NCI-H2107 (cell line): ENCODE data around the gene FAM163B.
"Not testable (repeated sequence)": the region's sequence is repeated elsewhere in the genome, so short reads cannot be mapped to it uniquely, and the experiment has no call there.

Source experiments
- DNase-seq: peaks from one replicate; lab custom pipeline; 2025; lab: John Stamatoyannopoulos, UW

FAM163B gene

GRCh38 chr9:133639613-133640012 is 30.4 kb upstream of the FAM163B start:
- DNase-seq = no peak

DNA sequence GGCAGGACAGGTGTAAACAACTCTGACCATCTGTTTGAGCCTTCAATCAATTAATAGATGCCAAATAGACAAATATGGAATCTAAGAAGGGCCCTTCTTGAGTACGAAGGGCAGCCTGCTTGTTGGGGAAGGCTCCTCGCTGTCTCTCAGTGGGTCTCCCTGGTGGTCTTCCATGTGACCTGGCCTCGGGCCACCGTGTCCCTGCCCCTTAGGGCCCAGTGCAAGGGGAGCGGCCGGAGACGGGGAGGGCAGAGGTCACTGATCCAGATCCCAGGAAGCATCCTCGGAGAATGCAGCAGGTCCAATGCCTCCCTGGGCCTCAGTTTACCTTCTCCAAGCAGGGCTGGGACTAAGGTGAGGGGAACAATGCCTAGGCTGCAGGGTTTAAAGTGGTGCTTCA is 29.5 kb upstream of the FAM163B start:
- no peak for DNase-seq

- no peak for DNase-seq
Measured at GRCh38 chr9:133638076-133638475, 28.9 kb upstream of the FAM163B start.

GRCh38 chr9:133637451-133638055 is 28.4 kb upstream of the FAM163B start:
- DNase-seq = no peak

GRCh38 chr9:133636902-133637301 is 27.7 kb upstream of the FAM163B start:
- DNase-seq = no peak

- DNase-seq = no peak
Measured at GRCh38 chr9:133635533-133636531, 26.6 kb upstream of the FAM163B start, which contains the start of gene DBH. DBH (plus strand) TSS chr9:133636363; CDS start chr9:133636372, 9 bp downstream.

- no peak for DNase-seq
Measured at GRCh38 chr9:133635098-133635497, 25.9 kb upstream of the FAM163B start.

DNA sequence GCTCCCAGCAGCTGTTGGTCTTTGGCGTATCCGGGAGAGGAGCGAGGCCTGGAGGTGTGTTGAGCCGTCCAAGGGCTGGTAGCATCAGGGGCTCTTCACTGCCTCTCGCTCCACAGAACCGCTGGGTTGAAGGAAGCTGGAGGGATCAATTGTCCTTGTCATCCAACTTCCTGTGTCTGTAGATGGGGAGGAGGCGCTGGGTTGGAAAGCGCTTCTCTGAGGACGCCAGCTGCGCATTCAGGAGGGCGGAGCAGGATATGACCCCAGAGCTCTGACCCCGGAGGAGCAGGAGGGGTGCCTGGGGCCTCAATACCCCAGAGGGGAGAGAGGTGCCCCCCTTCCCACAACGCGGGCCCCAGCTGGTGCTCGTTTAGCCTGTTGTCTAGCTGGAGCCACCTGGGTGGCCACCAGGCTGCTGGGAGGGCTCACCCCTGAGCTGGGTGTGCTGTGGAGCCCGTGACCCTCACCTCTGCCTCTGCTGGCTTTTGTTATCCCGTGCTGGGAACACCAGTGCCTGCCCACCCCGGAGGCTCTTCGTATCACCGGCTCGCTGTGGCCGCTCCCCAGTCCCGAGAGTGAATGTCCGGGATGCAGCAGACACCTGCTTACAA is 25.0 kb upstream of the FAM163B start:
- DNase-seq = peak; percentile 61

GRCh38 chr9:133633681-133634080 is 24.5 kb upstream of the FAM163B start:
- no peak for DNase-seq

DNA sequence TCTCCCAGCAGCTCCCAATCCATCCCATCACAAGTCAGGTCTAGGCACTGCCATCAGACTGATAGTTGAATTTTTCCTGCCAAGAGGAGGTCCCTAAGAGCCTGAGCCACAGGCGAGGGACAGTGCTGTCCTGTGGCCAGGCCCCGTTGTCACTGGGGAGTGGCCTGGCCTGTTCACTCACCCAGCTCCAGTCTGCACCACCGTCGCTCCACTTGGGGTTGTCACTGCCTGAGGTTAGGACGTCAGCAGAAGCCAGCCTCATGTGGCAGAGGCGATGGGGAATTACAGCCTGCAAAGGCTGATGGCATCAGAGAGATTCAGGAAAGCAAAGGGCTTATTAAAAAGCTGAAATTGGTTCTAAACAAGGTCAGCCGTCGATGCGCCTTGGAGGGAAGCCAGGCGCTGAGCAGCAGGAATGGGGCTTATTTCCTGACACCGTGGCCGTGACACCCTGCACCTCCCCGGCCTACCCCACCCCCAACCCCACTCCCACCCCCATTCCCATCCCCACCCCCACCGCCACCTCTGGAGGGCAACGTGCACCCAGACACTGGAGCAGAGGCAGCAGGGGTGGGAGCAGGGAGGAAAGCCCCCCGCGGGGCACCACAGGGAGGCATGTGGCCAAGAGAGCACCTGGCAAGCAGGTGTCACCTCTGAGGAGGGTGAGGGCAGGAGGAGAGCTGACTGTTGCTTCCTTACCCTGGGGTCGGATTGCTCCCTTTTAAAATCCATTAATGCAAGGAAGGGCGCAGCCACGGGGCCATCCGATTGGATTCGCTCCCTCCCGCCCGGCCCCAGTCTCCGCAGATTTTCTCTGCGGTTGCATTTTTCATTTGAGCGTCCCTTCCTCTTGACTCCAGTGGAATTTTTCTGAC is 23.9 kb upstream of the FAM163B start:
- DNase-seq = peak; percentile 81

DNA sequence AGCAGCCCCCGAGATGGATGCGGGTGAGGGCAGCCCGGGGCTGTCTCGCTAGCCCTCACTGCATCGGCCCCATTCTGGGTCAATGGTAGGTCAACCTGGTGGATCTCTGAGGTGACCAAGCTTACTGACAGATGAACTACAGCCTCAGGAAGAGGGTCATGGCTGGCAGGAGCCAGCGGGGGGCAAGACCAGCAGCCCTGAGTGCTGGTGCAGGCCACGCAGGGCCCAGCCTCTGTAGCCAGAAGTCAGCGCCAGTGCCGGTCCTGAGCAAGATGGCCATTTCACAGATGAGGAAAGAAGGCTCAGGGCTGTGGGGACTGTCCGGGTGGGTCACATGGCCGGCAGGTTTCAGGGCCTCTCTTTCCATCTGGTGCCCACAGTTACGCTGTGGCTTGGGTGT is 21.9 kb upstream of the FAM163B start:
- no peak for DNase-seq

GRCh38 chr9:133629221-133630110 is 20.3 kb upstream of the FAM163B start:
- no peak for DNase-seq

DNA sequence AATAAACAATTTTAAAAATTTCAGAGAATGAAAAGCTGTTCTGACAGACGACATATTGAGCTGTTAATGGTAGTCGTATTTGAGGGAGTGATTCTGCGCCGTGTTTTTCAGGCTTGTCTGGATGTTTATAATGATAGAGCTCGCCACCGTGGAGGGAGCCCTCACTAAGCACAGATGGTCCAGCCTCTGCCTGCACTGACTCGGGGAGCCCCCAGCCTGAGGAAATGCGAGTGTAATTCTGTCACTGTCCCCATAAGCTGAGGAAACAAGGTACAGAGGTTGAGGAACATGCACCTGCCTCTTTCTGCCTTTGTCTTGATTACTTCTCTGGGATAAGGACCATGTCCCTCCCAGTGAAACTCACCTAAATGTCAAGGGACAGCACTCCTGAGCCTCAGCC is 19.6 kb upstream of the FAM163B start:
- DNase-seq = no peak

DNA sequence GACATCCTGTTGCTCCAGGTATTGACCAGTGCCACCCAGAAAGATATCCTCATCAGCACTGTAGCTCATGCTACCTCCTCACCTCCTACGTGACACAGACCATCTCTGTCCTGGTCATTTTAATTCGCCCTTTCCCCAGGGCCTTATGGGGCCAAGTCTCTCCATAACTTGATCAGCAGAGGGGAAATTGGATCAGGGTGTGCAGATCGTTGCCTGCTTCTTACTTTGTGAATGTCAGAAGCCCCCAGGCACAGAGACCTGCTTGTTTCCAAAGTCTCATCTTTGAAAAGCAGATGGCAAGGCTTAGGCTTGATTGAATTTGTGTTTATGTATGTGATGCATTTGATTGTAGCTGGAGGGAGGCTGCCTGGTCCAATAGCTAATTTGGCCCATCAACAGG is 18.2 kb upstream of the FAM163B start:
- no peak for DNase-seq

DNA sequence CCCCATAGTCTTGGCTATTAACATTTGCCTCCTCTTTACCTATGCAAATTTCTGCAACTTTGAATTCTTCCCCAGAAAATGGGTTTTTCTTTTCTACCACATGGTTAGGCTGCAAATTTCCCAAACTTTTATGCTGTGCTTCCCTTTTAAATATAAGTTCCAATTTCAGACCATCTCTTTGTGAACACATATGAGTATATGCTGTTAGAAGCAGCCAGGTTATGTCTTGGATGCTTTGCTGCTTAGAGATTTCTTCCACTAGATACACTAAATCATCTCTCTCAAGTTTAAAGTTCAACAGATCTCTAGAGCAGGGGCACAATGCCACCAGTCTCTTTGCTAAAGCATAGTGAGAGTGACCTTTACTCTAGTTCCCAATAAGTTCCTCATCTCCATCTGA is 16.8 kb upstream of the FAM163B start:
- not testable (repeated sequence) for DNase-seq

DNA sequence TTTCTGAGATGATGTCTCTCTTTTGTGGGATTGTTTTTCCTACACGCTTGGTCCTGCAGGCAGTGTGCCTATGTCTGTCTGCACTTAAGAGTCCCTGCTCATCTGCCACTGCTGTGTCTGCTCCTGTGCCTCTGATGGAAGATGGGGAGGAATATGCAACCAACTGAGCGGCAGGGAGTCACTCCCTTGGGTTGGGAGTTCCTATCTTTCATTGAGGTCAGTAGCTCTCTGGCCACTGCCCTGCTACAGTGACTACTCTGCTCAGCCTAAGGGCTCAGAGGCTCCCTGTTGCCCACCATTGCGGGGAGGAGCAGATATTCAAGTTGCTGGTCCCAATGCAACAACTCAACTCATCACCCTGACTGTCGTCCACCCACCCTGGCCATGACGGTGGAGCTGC is 13.4 kb upstream of the FAM163B start:
- no peak for DNase-seq

GRCh38 chr9:133621725-133622267 is 12.6 kb upstream of the FAM163B start:
- DNase-seq = no peak

DNA sequence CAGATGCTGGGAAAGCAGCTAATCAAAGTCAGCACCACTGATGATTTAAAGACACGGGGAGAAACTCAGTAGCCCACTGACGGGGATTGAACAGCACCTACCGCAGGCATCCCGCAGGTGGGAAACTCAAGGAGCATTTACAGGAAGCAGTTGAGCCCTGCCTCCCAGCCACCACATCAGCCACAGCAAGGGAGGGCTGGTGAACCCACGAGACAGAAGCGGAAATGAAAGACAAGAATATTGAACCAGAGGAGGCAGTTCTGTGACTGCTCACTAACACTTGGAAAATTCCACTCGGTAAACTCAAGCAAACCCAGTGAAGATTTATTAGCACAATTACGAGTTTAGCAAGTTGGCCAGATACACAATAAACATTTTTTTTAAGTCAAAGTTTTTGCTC is 10.6 kb upstream of the FAM163B start:
- DNase-seq = no peak

- no peak for DNase-seq
Measured at GRCh38 chr9:133618726-133619125, 9.5 kb upstream of the FAM163B start.

DNA sequence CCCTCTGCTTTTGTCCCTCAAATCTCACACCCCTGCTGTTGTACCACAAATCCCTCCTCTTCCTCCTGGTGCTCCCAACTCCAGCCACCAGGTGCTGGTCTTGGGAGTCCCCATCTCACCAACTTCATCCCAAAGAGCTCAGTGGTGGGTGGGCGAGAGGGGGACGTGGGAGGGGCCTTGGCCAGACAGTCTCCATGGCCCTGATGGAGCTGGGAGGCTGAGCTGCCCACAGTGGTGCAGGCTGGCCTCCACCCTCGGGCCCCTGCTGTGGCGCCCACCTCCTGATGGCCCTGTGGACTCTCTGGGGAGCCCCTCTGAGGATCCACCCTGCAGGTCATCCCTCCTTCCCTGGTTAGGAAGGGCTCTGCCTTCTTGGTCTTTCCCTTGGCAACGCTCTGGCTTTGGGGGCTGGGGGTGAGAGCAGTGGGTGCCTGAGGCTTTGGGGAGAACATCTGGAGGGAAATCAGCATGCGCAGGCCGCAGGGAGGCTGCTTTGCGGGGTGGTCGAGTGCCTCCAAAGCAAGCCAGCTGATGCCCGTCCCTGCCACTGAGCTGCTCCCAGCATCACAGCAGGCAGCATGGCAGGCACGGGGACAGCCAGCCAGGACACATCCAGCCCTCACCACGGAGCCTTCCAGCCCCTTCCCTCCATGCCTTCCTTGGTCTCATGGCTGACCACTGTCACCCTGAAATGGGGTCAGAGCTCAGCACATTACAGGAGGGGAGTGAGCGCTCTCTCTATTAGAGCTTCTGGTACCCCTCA is 7.6 kb upstream of the FAM163B start:
- DNase-seq = no peak
